Osteoblast (primary cell): ENCODE results near the gene ARHGEF18. TPM values are rescaled to one million over a fixed set of nuclear protein-coding genes. Genes with fewer than 3 reads are reported as not detected.

ENCODE experiments used
- DNase-seq: peaks from one replicate; pipeline ENCODE4 v3.0.0; 2011; ENCODE audit warnings: low spot score, mixed read lengths; ENCODE audit not compliant: insufficient read length; ENCODE audit errors: missing footprints
- H2AFZ ChIP-seq: 2 replicates; pipeline ENCODE4 v1.6.0; 2011; ENCODE audit warnings: mild to moderate bottlenecking, low read length
- H3K27ac ChIP-seq: 2 replicates; pipeline ENCODE4 v1.5.1; 2011; ENCODE audit warnings: mild to moderate bottlenecking, low read depth, low read length, moderate library complexity
- H3K27me3 ChIP-seq: 2 replicates; pipeline ENCODE4 v1.6.0; 2012; ENCODE audit warnings: mild to moderate bottlenecking, control low read depth, inconsistent platforms, low read length, moderate library complexity; ENCODE audit not compliant: insufficient read depth
- H3K36me3 ChIP-seq: 2 replicates; pipeline ENCODE4 v1.5.1; 2011; ENCODE audit warnings: mild to moderate bottlenecking, low read length, control low read depth, moderate library complexity; ENCODE audit not compliant: insufficient read depth
- H3K4me1 ChIP-seq: 2 replicates; pipeline ENCODE4 v1.5.1; 2011; ENCODE audit warnings: mild to moderate bottlenecking, low read length, control low read depth, moderate library complexity; ENCODE audit not compliant: insufficient read depth
- H3K4me2 ChIP-seq: 2 replicates; pipeline ENCODE4 v1.6.0; 2011; ENCODE audit warnings: mild to moderate bottlenecking, low read length; ENCODE audit not compliant: insufficient read depth
- H3K4me3 ChIP-seq: fragments of 200-600 bp; sonication (generic); 3 replicates; pipeline ENCODE4 v1.5.1; 2012; ENCODE audit warnings: mild to moderate bottlenecking, low read length, inconsistent platforms; ENCODE audit not compliant: insufficient read depth
- H3K79me2 ChIP-seq: 2 replicates; pipeline ENCODE4 v1.6.0; 2012; ENCODE audit warnings: mild to moderate bottlenecking, low read length, control low read depth, inconsistent platforms; ENCODE audit not compliant: insufficient read depth
- H3K9me3 ChIP-seq: 2 replicates; pipeline ENCODE4 v1.5.1; 2011; ENCODE audit warnings: low read depth, low read length, control low read depth
- H4K20me1 ChIP-seq: 2 replicates; pipeline ENCODE4 v1.6.0; 2012; ENCODE audit warnings: mild to moderate bottlenecking, low read length, control low read depth; ENCODE audit not compliant: insufficient read depth
- CTCF ChIP-seq: IDR thresholded peaks from 2 replicates; pipeline ENCODE4 v1.5.1; 2011; ENCODE audit warnings: mild to moderate bottlenecking, low read depth, low read length, moderate library complexity; ENCODE audit errors: extremely low read depth
- total RNA-seq: library from RNA; depleted of rRNA; stranded (reverse); fragments of >200 nt; gene quantifications from 2 replicates; pipeline ENCODE4 v1.2.3, GENCODE V29; 2012

Gene ARHGEF18
- total RNA-seq, 1 donor, result 44.5 TPM

- H3K4me2 ChIP-seq, result peak overlapping the region; percentile 89
- DNase-seq, result peak; percentile 69
- H2AFZ ChIP-seq, result peak overlapping the region; percentile 69
- H3K4me1 ChIP-seq, result peaks cover 33% of the 10 kb centered on the region
- H3K79me2 ChIP-seq, result peaks cover 36% of the 10 kb centered on the region
- H3K27me3 ChIP-seq, result no peaks in the 10 kb centered on the region
- peak overlapping the region; percentile 58 for H3K27ac ChIP-seq
- H3K9me3 ChIP-seq, result no peaks in the 10 kb centered on the region
- H3K4me3 ChIP-seq, result peak overlapping the region; percentile 96
- no peaks in the 10 kb centered on the region for H3K36me3 ChIP-seq
- peaks cover 9% of the 10 kb centered on the region for H4K20me1 ChIP-seq
- no peak for TF ChIP-seq CTCF
Observed at GRCh38 chr19:7395360-7396066, 46.8 kb downstream of the ARHGEF18 start.

GRCh38 chr19:7397687-7398086, 49.0 kb downstream of the ARHGEF18 start:
- peak overlapping the region; percentile 68 for H3K27ac ChIP-seq

More at GRCh38 chr19:7397687-7398086, 49.0 kb downstream of the ARHGEF18 start:
- no peak overlapping the region for H2AFZ ChIP-seq
- no peaks in the 10 kb centered on the region for H3K36me3 ChIP-seq
- peaks cover 25% of the 10 kb centered on the region for H3K4me1 ChIP-seq
- H3K27me3 ChIP-seq, result no peaks in the 10 kb centered on the region
- no peak overlapping the region for H3K4me3 ChIP-seq
- peak; percentile 95 for DNase-seq
- TF ChIP-seq CTCF, result no peak
- H3K79me2 ChIP-seq, result peaks cover 58% of the 10 kb centered on the region
- peak overlapping the region; percentile 69 for H3K4me2 ChIP-seq
- no peaks in the 10 kb centered on the region for H3K9me3 ChIP-seq
- peaks cover 19% of the 10 kb centered on the region for H4K20me1 ChIP-seq

Other genes starting within 250 kb of the ARHGEF18 start
- gene INSR, start 54.5 kb upstream of the ARHGEF18 start, total RNA-seq, result 36.8 and 44.2 TPM in 2 replicates
- gene PEX11G, start 140.1 kb downstream of the ARHGEF18 start, total RNA-seq, result 2.9 and 4.1 TPM in 2 replicates
- gene ZNF358, start 167.2 kb downstream of the ARHGEF18 start, total RNA-seq, result 25.0 and 26.1 TPM in 2 replicates
- gene MCOLN1, start 173.7 kb downstream of the ARHGEF18 start, total RNA-seq, result 16.6 and 21.2 TPM in 2 replicates
- 75.1 and 83.6 TPM in 2 replicates for gene PNPLA6, start 186.8 kb downstream of the ARHGEF18 start, total RNA-seq
- gene CAMSAP3, start 246.9 kb downstream of the ARHGEF18 start, total RNA-seq, result not detected in 2 replicates